HepG2 (cell line): ENCODE data around the gene PPFIA4. TPM values are rescaled to one million over a fixed set of nuclear protein-coding genes. Genes with fewer than 3 reads are reported as not detected.

Experiments used
- ATAC-seq: fragments of 200-7000 bp; cut with Tn5 transposase; 3 replicates; pipeline ENCODE4 v1.9.1; 2020; ENCODE audit warnings: mild to moderate bottlenecking, moderate library complexity
- BruUV-seq: library from RNA; stranded (reverse); fragments of 400-500 nt; replicated peaks from 2 replicates; lab custom pipeline; 2021; lab: Mats Ljungman, UMichigan
- CTCF ChIA-PET: fragments of 300-600 bp; formaldehyde crosslinking; extraction: SDS; loops from one replicate; lab custom pipeline; 2021; ENCODE audit warnings: low total read pairs, inconsistent platforms, low intra/inter-chr PET ratio; lab: Yijun Ruan, JAX
- POLR2A ChIA-PET: fragments of 350-600 bp; sonication (Branson Sonifier 250); formaldehyde crosslinking; loops from one replicate; lab custom pipeline; 2020; ENCODE audit warnings: antibody characterized with exemption, inconsistent platforms; lab: Yijun Ruan, JAX
- DNase-seq: peaks from one replicate; pipeline ENCODE4 v3.0.0-alpha.2; 2015; ENCODE audit warnings: low spot score
- FAIRE-seq: peaks from 3 replicates; lab custom pipeline; 2011; peaks lifted over from hg19 to GRCh38; lab: Jason Lieb, UNC
- H2AFZ ChIP-seq: one replicate; pipeline ENCODE4 v1.6.1; 2011; ENCODE audit warnings: low read length, inconsistent platforms
- H3K27ac ChIP-seq: fragments of 300-600 bp; 3 replicates; pipeline ENCODE4 v1.8.0; 2011; ENCODE audit warnings: mixed run types, mild to moderate bottlenecking, mixed read lengths, low read length, inconsistent platforms; ENCODE audit not compliant: insufficient read depth; ENCODE audit errors: extremely low read length
- H3K27me3 ChIP-seq, 2 experiments: fragments of 200-600 bp in 1 of 2; 2 replicates in 1 of 2; 3 replicates in 1 of 2; pipeline versions ENCODE4 v1.6.0 to v1.8.0; 2011; ENCODE audit warnings: low read length in 2 of 2, mild to moderate bottlenecking in 2 of 2, moderate library complexity in 2 of 2, inconsistent platforms in 1 of 2; ENCODE audit not compliant: insufficient read depth in 2 of 2, control insufficient read depth in 1 of 2
- H3K36me3 ChIP-seq, 2 experiments: fragments of 200-600 bp in 1 of 2; replicated peaks in 1 of 2; 2 replicates in 1 of 2; 3 replicates in 1 of 2; pipeline versions ENCODE4 v1.5.1 to v1.8.0; 2011; ENCODE audit warnings: low read length in 2 of 2, inconsistent platforms in 1 of 2; ENCODE audit not compliant: insufficient read depth in 2 of 2, control insufficient read depth in 1 of 2
- H3K4me1 ChIP-seq: 2 replicates; pipeline ENCODE4 v1.5.1; 2012; ENCODE audit warnings: low read length, inconsistent platforms; ENCODE audit not compliant: insufficient read depth
- H3K4me2 ChIP-seq: 2 replicates; pipeline ENCODE4 v1.6.0; 2011; ENCODE audit warnings: low read depth, low read length, inconsistent platforms
- H3K4me3 ChIP-seq, 3 experiments: fragments of 200-600 bp in 1 of 3; sonication (generic), shearing (Covaris generic) in 1 of 3; replicated peaks in 1 of 3; 2 replicates each; pipeline ENCODE4 v1.5.1; 2011 to 2016; ENCODE audit warnings: low read length in 3 of 3, inconsistent platforms in 2 of 3, low read depth in 2 of 3, mild to moderate bottlenecking in 2 of 3, control low read depth in 1 of 3, mixed read lengths in 1 of 3; ENCODE audit not compliant: insufficient read depth in 1 of 3
- H3K79me2 ChIP-seq: one replicate; pipeline ENCODE4 v1.6.1; 2011; ENCODE audit warnings: low read length, inconsistent platforms; ENCODE audit not compliant: insufficient read depth
- H3K9ac ChIP-seq: 2 replicates; pipeline ENCODE4 v1.6.0; 2011; ENCODE audit warnings: mild to moderate bottlenecking, low read depth, low read length, inconsistent platforms; ENCODE audit not compliant: insufficient read depth
- H3K9me3 ChIP-seq: 2 replicates; pipeline ENCODE4 v1.5.1; 2012; ENCODE audit warnings: mild to moderate bottlenecking, low read length
- H4K20me1 ChIP-seq: 2 replicates; pipeline ENCODE4 v1.6.0; 2011; ENCODE audit warnings: inconsistent platforms, mild to moderate bottlenecking, low read length, moderate library complexity; ENCODE audit not compliant: insufficient read depth
- AHR ChIP-seq: IDR thresholded peaks from 2 replicates; pipeline ENCODE4 v1.6.1; 2018; ENCODE audit warnings: missing genetic modification reagents, missing compliant biosample characterization
- DDIT3 ChIP-seq: sonication (generic); formaldehyde crosslinking; IDR thresholded peaks from 2 replicates; pipeline ENCODE4 v1.4.0; 2020; ENCODE audit warnings: mild to moderate bottlenecking, missing genetic modification reagents
- HMGXB3 ChIP-seq: sonication (generic); formaldehyde crosslinking; IDR thresholded peaks from 2 replicates; pipeline ENCODE4 v1.4.0; 2020; ENCODE audit warnings: missing genetic modification reagents, borderline replicate concordance
- KLF16 ChIP-seq, 2 experiments: sonication (generic) in 1 of 2; formaldehyde crosslinking in 1 of 2; IDR thresholded peaks; 2 replicates each; pipeline versions ENCODE4 v1.6.1 to v1.8.0; 2016 to 2023; ENCODE audit warnings: missing genetic modification reagents in 2 of 2, missing compliant biosample characterization in 1 of 2
- NFE2L1 ChIP-seq: sonication (generic); formaldehyde crosslinking; IDR thresholded peaks from 2 replicates; pipeline ENCODE4 v1.4.0; 2020; ENCODE audit warnings: missing genetic modification reagents, mild to moderate bottlenecking, borderline replicate concordance
- ZNF263 ChIP-seq: sonication (generic); formaldehyde crosslinking; IDR thresholded peaks from 2 replicates; pipeline ENCODE4 v1.4.0; 2020; ENCODE audit warnings: missing genetic modification reagents
- WGBS: methylation state at CpG from one replicate; pipeline ENCODE4 v1.1.6; 2017; ENCODE audit warnings: low lambda C conversion rate; 5-methylcytosine and 5-hydroxymethylcytosine counted together
- in situ Hi-C: cut with HindIII; loops from 2 replicates; pipeline ENCODE4 v1.10.0; 2017; ENCODE audit warnings: low pct_unique_long_range_greater_than_20kb; ENCODE audit not compliant: extremely low pct_ligation_motif_present
- intact Hi-C: fragments of 100-400 bp; cut with micrococcal nuclease; formaldehyde crosslinking; loops from one replicate; pipeline ENCODE4 v1.10.0; 2022; ENCODE audit not compliant: unreplicated experiment
- polyA plus RNA-seq, 8 experiments: library from polyadenylated mRNA; depleted of rRNA in 3 of 8; stranded (reverse) in 7 of 8; unstranded in 1 of 8; fragments of >200 nt; fragmentation: Illumina TruSeq in 4 of 8; extraction: Trizol in 4 of 8; gene quantifications; 2 replicates each; pipeline versions ENCODE4 v1.2.1 to v1.2.3, GENCODE V29; 2011 to 2016; ENCODE audit warnings: low read depth in 4 of 8, missing spikeins in 1 of 8, mixed read lengths in 1 of 8; ENCODE audit not compliant: insufficient read depth in 1 of 8
- total RNA-seq, 5 experiments: library from RNA; depleted of rRNA; stranded (reverse); fragments of >200 nt; fragmentation: Illumina TruSeq; extraction: Trizol; gene quantifications; 2 replicates each; pipeline ENCODE4 v1.2.3, GENCODE V29; 2016; ENCODE audit warnings: low read depth in 1 of 5
- TF ChIP-seq, protein P1 (sequence below), 2 experiments: sonication (generic) in 1 of 2; formaldehyde crosslinking in 1 of 2; IDR thresholded peaks; 2 replicates each; pipeline versions ENCODE4 v1.4.0 to v1.6.1; 2016 to 2020; ENCODE audit warnings: borderline replicate concordance in 1 of 2, low read depth in 1 of 2, mild to moderate bottlenecking in 1 of 2, missing genetic modification reagents in 1 of 2

The PPFIA4 gene
- total and polyA plus RNA-seq, 2 of the 13 experiments (the other 11 are each of a cell fraction or from before 2014, with no cell fraction given) = 6.4 TPM; not detected in 1

DNA sequence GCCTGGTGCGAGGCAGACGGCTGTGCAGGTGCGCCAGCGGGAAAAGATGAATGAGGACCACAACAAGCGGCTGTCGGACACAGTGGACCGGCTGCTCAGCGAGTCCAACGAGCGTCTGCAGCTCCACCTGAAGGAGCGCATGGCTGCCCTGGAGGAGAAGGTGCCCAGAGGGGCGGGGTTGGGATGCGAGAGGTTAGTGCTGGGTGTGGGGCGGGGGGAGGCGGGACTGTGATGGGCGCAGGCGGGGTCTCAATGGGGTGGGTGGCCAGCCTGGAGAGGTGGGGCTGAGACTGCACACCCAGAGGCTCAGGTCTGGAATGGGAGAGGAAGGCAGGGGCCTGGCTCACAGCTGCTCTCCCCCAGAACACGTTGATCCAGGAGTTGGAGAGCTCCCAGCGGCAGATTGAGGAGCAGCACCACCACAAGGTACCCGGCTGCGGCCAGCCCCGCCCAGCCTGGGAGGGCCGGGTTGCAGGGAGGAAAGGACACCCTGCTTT, 22.3 kb downstream of the PPFIA4 start (continued):
- TF ChIP-seq HMGXB3 = no peak

- peaks cover 7 to 48% of the 10 kb centered on the region in 2 experiments for H3K27me3 ChIP-seq
- no peak overlapping the region for H3K4me2 ChIP-seq
- TF ChIP-seq DDIT3 (CRISPR knock-in tag) (no peak), NFE2L1 (CRISPR knock-in tag) (no peak), KLF16 (CRISPR knock-in tag; IDR thresholded peaks at IDR 0.05) (no peak), ZNF263 (CRISPR knock-in tag) (no peak), AHR (CRISPR knock-in tag) (no peak)
- TF ChIP-seq, protein P1, sequence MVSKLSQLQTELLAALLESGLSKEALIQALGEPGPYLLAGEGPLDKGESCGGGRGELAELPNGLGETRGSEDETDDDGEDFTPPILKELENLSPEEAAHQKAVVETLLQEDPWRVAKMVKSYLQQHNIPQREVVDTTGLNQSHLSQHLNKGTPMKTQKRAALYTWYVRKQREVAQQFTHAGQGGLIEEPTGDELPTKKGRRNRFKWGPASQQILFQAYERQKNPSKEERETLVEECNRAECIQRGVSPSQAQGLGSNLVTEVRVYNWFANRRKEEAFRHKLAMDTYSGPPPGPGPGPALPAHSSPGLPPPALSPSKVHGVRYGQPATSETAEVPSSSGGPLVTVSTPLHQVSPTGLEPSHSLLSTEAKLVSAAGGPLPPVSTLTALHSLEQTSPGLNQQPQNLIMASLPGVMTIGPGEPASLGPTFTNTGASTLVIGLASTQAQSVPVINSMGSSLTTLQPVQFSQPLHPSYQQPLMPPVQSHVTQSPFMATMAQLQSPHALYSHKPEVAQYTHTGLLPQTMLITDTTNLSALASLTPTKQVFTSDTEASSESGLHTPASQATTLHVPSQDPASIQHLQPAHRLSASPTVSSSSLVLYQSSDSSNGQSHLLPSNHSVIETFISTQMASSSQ (IDR thresholded peaks at IDR 0.05; ENCODE audit: low read depth) = no peak
- TF ChIP-seq, protein P1 (CRISPR knock-in tag; IDR thresholded peaks at IDR 0.05; ENCODE audit: borderline replicate concordance) = no peak
- in situ Hi-C loops = no loop called here
- no peaks in the 10 kb centered on the region for H3K79me2 ChIP-seq
- 35% methylated on average over 2 of the region's 4 CpGs for WGBS
- POLR2A ChIA-PET = no interaction called here
- no peak overlapping the region for H3K27ac ChIP-seq
- no peaks in the 10 kb centered on the region for H3K4me1 ChIP-seq
- H2AFZ ChIP-seq = no peak overlapping the region
- CTCF ChIA-PET = no interaction called here
- no peaks in the 10 kb centered on the region for H3K36me3 ChIP-seq
- FAIRE-seq (no peak), ATAC-seq (no peak), DNase-seq (no peak)
- intact Hi-C loops = no loop called here
- no peak overlapping the region for H3K9ac ChIP-seq
- H4K20me1 ChIP-seq = no peaks in the 10 kb centered on the region
- BruUV-seq = no TSS peak
- H3K9me3 ChIP-seq = no peaks in the 10 kb centered on the region
- no peak overlapping the region for H3K4me3 ChIP-seq
Observed at GRCh38 chr1:203049077-203049476, 22.8 kb downstream of the PPFIA4 start.
